Mesenchymal stem cell (in vitro differentiated cells and primary cell): ENCODE results near the gene PRPF19.

Experiments used
- DNase-seq: peaks from one replicate; pipeline ENCODE4 v3.0.0-alpha.2; 2013
- H2AFZ ChIP-seq: one replicate; pipeline ENCODE4 v1.6.1; 2013; ENCODE audit warnings: low read depth, mild to moderate bottlenecking, control low read depth, inconsistent platforms, low read length, moderate library complexity
- H2AK5ac ChIP-seq: 2 replicates; pipeline ENCODE4 v1.6.1; 2013; ENCODE audit warnings: low read length, moderate library complexity, mild to moderate bottlenecking, inconsistent platforms; ENCODE audit not compliant: severe bottlenecking
- H2BK120ac ChIP-seq: one replicate; pipeline ENCODE4 v1.6.1; 2013; ENCODE audit warnings: low read depth, mild to moderate bottlenecking, inconsistent platforms, low read length, moderate library complexity
- H2BK12ac ChIP-seq, 2 experiments: one replicate each; pipeline ENCODE4 v1.6.1; 2013; ENCODE audit warnings: inconsistent platforms in 2 of 2, low read length in 2 of 2, mild to moderate bottlenecking in 2 of 2, moderate library complexity in 2 of 2, control low read depth in 1 of 2
- H2BK15ac ChIP-seq: one replicate; pipeline ENCODE4 v1.6.1; 2013; ENCODE audit warnings: mild to moderate bottlenecking, low read depth, inconsistent platforms; ENCODE audit not compliant: poor library complexity, severe bottlenecking
- H2BK5ac ChIP-seq: 2 replicates; pipeline ENCODE4 v1.6.1; 2013; ENCODE audit warnings: low read depth, mild to moderate bottlenecking, low read length, control low read depth, inconsistent platforms; ENCODE audit not compliant: poor library complexity, severe bottlenecking
- H3K14ac ChIP-seq, 2 experiments: one replicate each; pipeline ENCODE4 v1.6.1; 2013; ENCODE audit warnings: inconsistent platforms in 2 of 2, low read length in 2 of 2, control low read depth in 1 of 2, mild to moderate bottlenecking in 1 of 2, moderate library complexity in 1 of 2
- H3K18ac ChIP-seq, 2 experiments: one replicate each; pipeline ENCODE4 v1.6.1; 2013; ENCODE audit warnings: inconsistent platforms in 2 of 2, low read length in 2 of 2, control low read depth in 1 of 2, low read depth in 1 of 2, mild to moderate bottlenecking in 1 of 2
- H3K23ac ChIP-seq, 2 experiments: one replicate each; pipeline ENCODE4 v1.6.1; 2013; ENCODE audit warnings: inconsistent platforms in 2 of 2, low read length in 2 of 2, mild to moderate bottlenecking in 2 of 2, moderate library complexity in 2 of 2, control low read depth in 1 of 2
- H3K27ac ChIP-seq: 2 replicates; pipeline ENCODE4 v1.5.1; 2013; ENCODE audit warnings: mild to moderate bottlenecking, moderate library complexity, low read length, control low read depth, inconsistent platforms; ENCODE audit not compliant: poor library complexity, severe bottlenecking
- H3K27me3 ChIP-seq, 2 experiments: 2 replicates each; pipeline versions ENCODE4 v1.6.1 to v1.7.0; 2013; ENCODE audit warnings: low read length in 2 of 2, mild to moderate bottlenecking in 2 of 2, moderate library complexity in 2 of 2, control low read depth in 1 of 2, inconsistent platforms in 1 of 2; ENCODE audit not compliant: control insufficient read depth in 1 of 2, insufficient read depth in 1 of 2
- H3K36me3 ChIP-seq, 2 experiments: 2 replicates each; pipeline versions ENCODE4 v1.6.1 to v1.7.0; 2013; ENCODE audit warnings: low read length in 2 of 2, control low read depth in 1 of 2, inconsistent platforms in 1 of 2, low read depth in 1 of 2, mild to moderate bottlenecking in 1 of 2; ENCODE audit not compliant: insufficient read depth in 2 of 2, control insufficient read depth in 1 of 2
- H3K4ac ChIP-seq, 2 experiments: one replicate each; pipeline ENCODE4 v1.6.1; 2013; ENCODE audit warnings: inconsistent platforms in 2 of 2, low read length in 2 of 2, mild to moderate bottlenecking in 2 of 2, moderate library complexity in 2 of 2, control low read depth in 1 of 2, low read depth in 1 of 2
- H3K4me1 ChIP-seq: 2 replicates; pipeline ENCODE4 v1.6.1; 2013; ENCODE audit warnings: low read depth, low read length, control low read depth; ENCODE audit not compliant: control insufficient read depth, insufficient read depth
- H3K4me2 ChIP-seq: 2 replicates; pipeline ENCODE4 v1.6.1; 2013; ENCODE audit warnings: low read length, mild to moderate bottlenecking, inconsistent platforms; ENCODE audit not compliant: poor library complexity, severe bottlenecking
- H3K4me3 ChIP-seq, 2 experiments: 2 replicates each; pipeline versions ENCODE4 v1.5.1 to v1.7.0; 2013; ENCODE audit warnings: low read length in 2 of 2, mild to moderate bottlenecking in 2 of 2, control low read depth in 1 of 2, low read depth in 1 of 2; ENCODE audit not compliant: insufficient read depth in 1 of 2
- H3K79me1 ChIP-seq: replicated peaks from 2 replicates; pipeline ENCODE4 v1.6.1; 2013; ENCODE audit warnings: mild to moderate bottlenecking, control low read depth, low read length, inconsistent platforms; ENCODE audit not compliant: poor library complexity, severe bottlenecking
- H3K9ac ChIP-seq: 2 replicates; pipeline ENCODE4 v1.7.0; 2013; ENCODE audit warnings: mild to moderate bottlenecking, low read length, moderate library complexity
- H3K9me3 ChIP-seq: 2 replicates; pipeline ENCODE4 v1.7.0; 2013; ENCODE audit warnings: mild to moderate bottlenecking, low read length; ENCODE audit not compliant: control insufficient read depth
- H4K8ac ChIP-seq: one replicate; pipeline ENCODE4 v1.6.1; 2013; ENCODE audit warnings: inconsistent platforms, mild to moderate bottlenecking, low read length, moderate library complexity
- H4K91ac ChIP-seq: one replicate; pipeline ENCODE4 v1.6.1; 2013; ENCODE audit warnings: mild to moderate bottlenecking, low read length, inconsistent platforms
- WGBS: methylation state at CpG from one replicate; pipeline ENCODE4 v1.1.7; 2013; ENCODE audit warnings: mixed read lengths; 5-methylcytosine and 5-hydroxymethylcytosine counted together

The PRPF19 gene

DNA sequence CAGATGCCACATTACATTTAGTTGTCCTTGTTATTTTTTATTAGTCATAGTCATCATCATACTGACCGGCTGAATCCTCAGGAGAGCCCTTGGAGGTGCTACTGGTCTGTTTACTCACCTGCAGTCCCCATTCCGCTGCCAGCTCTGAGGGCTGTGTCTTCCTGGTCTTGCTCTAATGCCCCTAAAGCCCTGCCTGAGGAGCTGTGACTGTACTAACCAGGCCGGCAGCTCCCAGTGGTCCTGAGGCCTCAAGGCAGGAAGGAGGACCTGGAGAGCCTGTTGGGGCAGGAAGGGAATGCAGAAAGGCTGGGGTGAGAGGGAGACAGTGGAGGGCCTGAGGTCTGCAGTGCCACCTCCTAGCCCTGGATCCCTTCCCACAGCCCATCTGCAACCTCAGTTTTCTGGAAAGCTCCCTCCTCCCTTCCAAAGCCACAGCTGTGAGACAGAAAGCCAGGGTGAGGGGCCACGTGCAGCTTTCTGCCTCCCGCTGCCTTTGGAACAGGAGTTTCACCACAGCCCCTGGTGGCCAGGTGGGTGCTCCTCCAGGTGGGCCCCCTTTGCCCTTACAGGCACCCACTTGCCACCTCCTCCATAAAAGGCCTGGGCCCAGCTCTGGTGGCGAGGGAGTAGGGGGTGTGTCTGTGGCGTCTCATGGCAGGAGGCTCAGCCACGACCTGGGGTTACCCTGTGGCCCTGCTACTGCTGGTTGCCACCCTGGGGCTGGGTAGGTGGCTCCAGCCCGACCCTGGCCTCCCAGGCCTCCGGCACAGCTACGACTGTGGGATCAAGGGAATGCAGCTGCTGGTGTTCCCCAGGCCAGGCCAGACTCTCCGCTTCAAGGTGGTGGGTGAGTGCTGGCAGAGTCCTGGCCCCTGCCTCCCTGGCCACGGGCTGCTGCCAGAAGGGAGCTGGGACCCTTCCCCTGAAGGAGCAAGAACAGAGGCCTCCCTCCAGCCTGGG is 39.2 kb downstream of the PRPF19 start, which contains the start of gene ZP1:
Gene ZP1 (plus strand): TSS at position 632 of the 960 bp plus-strand sequence. CDS start 20 bp downstream, at position 652.
- Histone ChIP-seq H3K9ac (no peak within 1 kb of the TSS), H2AK5ac (peak within 1 kb of the TSS; percentile 80), H3K14ac (peak within 1 kb of the TSS in 1 of 2 experiments; percentile 28), H3K36me3 (peaks cover 0 to 4% of the 10 kb centered on the region in 2 experiments), H4K91ac (no peak within 1 kb of the TSS), H3K4me2 (no peak within 1 kb of the TSS), H3K4me3 (no peak within 1 kb of the TSS), H3K4me1 (peaks cover 25% of the 10 kb centered on the region), H2AFZ (no peak within 1 kb of the TSS), H3K27me3 (peaks cover 0 to 14% of the 10 kb centered on the region in 2 experiments), H4K8ac (peak within 1 kb of the TSS; percentile 70), H3K79me1 (no peaks in the 10 kb centered on the region), H3K18ac (no peak within 1 kb of the TSS), H3K9me3 (no peaks in the 10 kb centered on the region), H3K27ac (peak within 1 kb of the TSS; percentile 24), H2BK12ac (peak within 1 kb of the TSS; percentile 4 to 10), H3K23ac (no peak within 1 kb of the TSS), H2BK15ac (no peak within 1 kb of the TSS), H2BK120ac (no peak within 1 kb of the TSS), H3K4ac (no peak within 1 kb of the TSS), H2BK5ac (no peak within 1 kb of the TSS)
- DNase-seq: no peak
- WGBS: 68% methylated on average over 12 of the region's 13 CpGs

DNA sequence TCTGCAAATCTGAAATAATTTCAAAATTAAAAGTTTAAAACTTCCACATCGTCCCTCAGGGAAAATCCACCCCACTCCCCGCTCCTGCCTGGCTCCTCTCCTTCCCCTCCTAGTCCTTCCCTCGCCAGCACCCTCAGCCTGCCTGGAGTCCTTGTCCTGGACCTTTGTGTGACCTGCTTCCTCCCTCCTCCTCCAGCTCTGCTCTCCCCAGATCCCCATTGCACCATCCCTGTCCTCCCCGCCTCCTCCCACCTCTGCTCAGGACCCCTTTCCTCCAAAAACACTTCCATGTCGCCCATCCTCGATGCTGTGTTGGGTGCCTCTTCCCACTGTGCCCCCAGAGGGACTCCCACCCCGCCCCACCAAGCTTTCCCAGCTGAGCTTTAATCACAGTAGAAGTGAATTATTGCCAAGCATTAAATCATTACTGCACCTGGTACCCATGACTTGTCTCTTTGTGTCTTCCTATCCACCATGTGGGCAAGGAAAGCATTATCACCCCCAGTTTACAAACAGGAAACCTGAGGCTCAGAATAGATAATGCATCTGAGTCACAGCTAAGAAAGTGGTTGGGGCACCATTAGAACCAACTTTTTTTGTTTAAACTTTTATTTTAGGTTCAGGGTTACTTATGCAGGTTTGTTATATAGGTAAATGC is 41.4 kb downstream of the PRPF19 start:
- Histone ChIP-seq H3K9me3 (no peaks in the 10 kb centered on the region), H3K4me1 (peaks cover 16% of the 10 kb centered on the region), H3K27ac (no peak overlapping the region), H3K14ac (no peak overlapping the region), H2BK12ac (no peak overlapping the region), H3K36me3 (no peaks in the 10 kb centered on the region), H4K8ac (no peak overlapping the region), H3K4me3 (no peak overlapping the region), H3K27me3 (peaks cover 0 to 19% of the 10 kb centered on the region in 2 experiments), H2BK120ac (no peak overlapping the region), H3K23ac (no peak overlapping the region), H4K91ac (no peak overlapping the region), H2BK15ac (no peak overlapping the region), H3K79me1 (no peaks in the 10 kb centered on the region), H2AFZ (no peak overlapping the region), H2AK5ac (no peak overlapping the region), H3K9ac (no peak overlapping the region), H3K18ac (no peak overlapping the region), H2BK5ac (no peak overlapping the region), H3K4ac (no peak overlapping the region), H3K4me2 (no peak overlapping the region)
- DNase-seq: no peak
- 83% methylated on average over 7 of the region's 7 CpGs for WGBS

DNA sequence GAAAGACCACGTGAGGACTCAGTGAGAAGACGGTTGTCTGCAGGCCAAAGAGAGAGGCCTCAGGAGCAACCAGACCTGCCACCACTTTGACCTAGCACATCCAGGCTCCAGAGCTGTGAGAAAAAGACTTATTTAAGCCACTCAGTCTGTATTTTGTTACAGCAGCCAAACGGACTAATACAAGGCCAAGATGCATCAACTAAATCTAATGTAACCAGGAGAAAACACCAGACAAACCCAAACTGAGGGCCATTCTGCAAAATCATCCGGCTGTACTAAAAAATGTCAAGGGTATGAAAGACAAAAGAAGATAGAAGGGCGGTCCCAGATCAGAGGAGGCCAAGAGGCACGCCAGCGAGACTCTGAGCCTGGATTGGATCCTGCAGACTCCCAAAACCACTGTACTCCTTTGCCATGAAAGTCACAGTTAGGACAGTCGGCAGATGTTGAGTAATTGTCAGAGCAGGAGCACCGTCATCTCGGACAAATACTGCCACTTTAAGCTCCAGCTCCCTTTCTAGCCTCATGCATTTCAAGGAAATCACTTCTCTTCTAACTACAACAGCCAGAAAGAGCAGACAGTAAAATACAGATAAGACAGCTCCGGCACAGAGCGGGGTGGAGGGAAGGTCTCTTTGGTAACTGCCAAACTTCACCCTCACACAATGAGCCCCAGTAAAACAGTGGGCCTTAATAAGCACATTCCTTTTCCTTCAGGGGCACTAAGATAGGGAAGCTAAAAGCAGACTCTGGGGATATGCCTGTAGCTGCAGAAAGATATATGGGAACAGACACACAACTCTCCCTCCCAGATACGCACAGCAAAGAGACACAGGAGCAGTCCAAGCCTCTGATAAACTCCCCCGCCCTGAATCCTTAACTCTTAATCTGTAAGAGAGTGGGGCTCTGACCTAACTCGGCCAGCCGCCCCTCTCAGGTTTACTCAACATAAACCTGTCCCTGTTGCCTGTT is 42.5 kb downstream of the PRPF19 start:
- no peak overlapping the region for H2AFZ ChIP-seq
- no peak overlapping the region for H2BK5ac ChIP-seq
- peaks cover 16% of the 10 kb centered on the region for H3K4me1 ChIP-seq
- H3K4ac ChIP-seq: no peak overlapping the region
- no peaks in the 10 kb centered on the region for H3K79me1 ChIP-seq
- H2BK15ac ChIP-seq: no peak overlapping the region
- no peak overlapping the region for H2BK120ac ChIP-seq
- H3K9ac ChIP-seq: no peak overlapping the region
- no peak overlapping the region for H4K91ac ChIP-seq
- H3K4me2 ChIP-seq: no peak overlapping the region
- no peak overlapping the region for H2AK5ac ChIP-seq
- H3K4me3 ChIP-seq: no peak overlapping the region
- H3K18ac ChIP-seq: no peak overlapping the region
- H3K23ac ChIP-seq: no peak overlapping the region
- 81% methylated on average over 16 of the region's 16 CpGs for WGBS
- no peak overlapping the region for H3K27ac ChIP-seq
- no peaks in the 10 kb centered on the region for H3K36me3 ChIP-seq
- no peak for DNase-seq
- H4K8ac ChIP-seq: no peak overlapping the region
- peaks cover 0 to 19% of the 10 kb centered on the region in 2 experiments for H3K27me3 ChIP-seq
- no peaks in the 10 kb centered on the region for H3K9me3 ChIP-seq
- no peak overlapping the region for H2BK12ac ChIP-seq
- H3K14ac ChIP-seq: peak overlapping the region in 1 of 2 experiments; percentile 31
